ENCODE results near the gene LPP. TPM values are rescaled to one million over a fixed set of nuclear protein-coding genes. Genes with fewer than 3 reads are reported as not detected.

Gene LPP
- total and polyA plus RNA-seq, 10 of the 15 experiments (the other 5 are each of a cell fraction or from before 2014, with no cell fraction given) = under 0.01 to 0.62 (median 0.03) TPM

DNA sequence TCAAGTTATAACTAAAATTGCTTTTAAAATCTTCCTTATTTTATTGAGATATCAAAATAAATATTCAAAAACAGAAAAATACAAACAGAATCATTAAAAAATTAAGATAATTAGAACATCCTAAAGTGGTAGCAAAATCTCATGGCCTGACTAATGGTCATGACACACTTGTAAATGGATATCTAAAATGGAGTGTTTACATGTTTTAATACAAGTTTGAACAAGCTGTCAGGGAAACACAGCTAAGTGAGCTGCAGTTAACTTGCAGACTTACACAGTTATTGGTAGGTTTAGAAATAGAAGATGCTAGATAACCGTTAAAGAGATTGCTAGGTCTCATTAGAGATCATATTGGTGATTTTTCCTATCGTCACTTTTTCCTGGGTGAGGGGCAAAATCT is 242.3 kb downstream of the LPP start:
- WGBS (ENCODE audit: insufficient coverage, insufficient replicate concordance, low lambda C conversion rate, missing lambda C conversion rate) = 0% methylated on average over 2 of the region's 2 CpGs
- in situ Hi-C loops (cut with MboI) = no loop called here
- FAIRE-seq (no peak), ATAC-seq (no peak), DNase-seq (ENCODE audit: low read depth, low spot score) (no peak)
- Histone ChIP-seq H3K4me3 (no peak overlapping the region), H3K4me1 (ENCODE audit: control insufficient read depth, insufficient read depth, low read length) (peaks cover 15% of the 10 kb centered on the region), H3K4me2 (ENCODE audit: control insufficient read depth, insufficient read depth) (no peak overlapping the region), H3K9ac (ENCODE audit: control insufficient read depth, insufficient read depth, low read length) (no peak overlapping the region), H2AFZ (ENCODE audit: control insufficient read depth, low read depth, low read length) (no peak overlapping the region), H4K20me1 (ENCODE audit: control insufficient read depth, insufficient read depth) (no peaks in the 10 kb centered on the region), H3K27ac (ENCODE audit: control insufficient read depth, insufficient read depth) (no peak overlapping the region), H3K36me3 (ENCODE audit: control insufficient read depth in 2 of 2, insufficient read depth in 2 of 2, low read length in 1 of 2) (no peaks in the 10 kb centered on the region), H3K9me3 (replicated peaks; ENCODE audit: control insufficient read depth, insufficient read depth, low read length) (no peaks in the 10 kb centered on the region; the same call in 2 of the 3 replicates), H3K79me2 (ENCODE audit: control insufficient read depth, insufficient read depth, low read length) (no peaks in the 10 kb centered on the region), H3K27me3 (replicated peaks in 1 of 2; ENCODE audit: control insufficient read depth in 2 of 2, insufficient read depth in 2 of 2, low read length in 1 of 2) (peaks cover 0 to 1% of the 10 kb centered on the region in 2 experiments; a peak in 3 of 4 replicates)
- ChIA-PET POLR2A (no interaction called here), SMC1A (ENCODE audit: uncharacterized antibody, unreplicated experiment) (no interaction called here), RAD21 (ENCODE audit: unreplicated experiment) (no interaction called here), CTCF (no interaction called here)
- TF ChIP-seq YY1 (IDR thresholded peaks at IDR 0.05; ENCODE audit: low read depth, low read length) = no peak
- no peak for TF ChIP-seq BCLAF1 (IDR thresholded peaks at IDR 0.05)
- TF ChIP-seq CBX5 (IDR thresholded peaks at IDR 0.05; ENCODE audit: low read depth) = no peak
- no peak for TF ChIP-seq SIX5 (IDR thresholded peaks at IDR 0.05; ENCODE audit: low read depth, low read length, severe bottlenecking)
- no peak for TF ChIP-seq NRF1 (conservative IDR thresholded peaks at IDR 0.05; ENCODE audit: low read depth, low read length)
- TF ChIP-seq CTCF (IDR thresholded peaks at IDR 0.05 in 2 of 3, conservative IDR thresholded peaks at IDR 0.05 in 1 of 3; ENCODE audit: control insufficient read depth in 2 of 3, extremely low read depth in 1 of 3, insufficient read depth in 1 of 3, low read depth in 3 of 3, low read length in 3 of 3) = no peak
- TF ChIP-seq CHD4 (IDR thresholded peaks at IDR 0.05) = no peak
- no peak for TF ChIP-seq NR2F1 (conservative IDR thresholded peaks at IDR 0.05)
- TF ChIP-seq SMAD5 (IDR thresholded peaks at IDR 0.05; ENCODE audit: low read depth) = no peak
- TF ChIP-seq MTA3 (IDR thresholded peaks at IDR 0.05; ENCODE audit: borderline replicate concordance, low read length) = no peak
- TF ChIP-seq KLF5 (IDR thresholded peaks at IDR 0.05; ENCODE audit: partially characterized antibody) = no peak
- TF ChIP-seq, protein P1, sequence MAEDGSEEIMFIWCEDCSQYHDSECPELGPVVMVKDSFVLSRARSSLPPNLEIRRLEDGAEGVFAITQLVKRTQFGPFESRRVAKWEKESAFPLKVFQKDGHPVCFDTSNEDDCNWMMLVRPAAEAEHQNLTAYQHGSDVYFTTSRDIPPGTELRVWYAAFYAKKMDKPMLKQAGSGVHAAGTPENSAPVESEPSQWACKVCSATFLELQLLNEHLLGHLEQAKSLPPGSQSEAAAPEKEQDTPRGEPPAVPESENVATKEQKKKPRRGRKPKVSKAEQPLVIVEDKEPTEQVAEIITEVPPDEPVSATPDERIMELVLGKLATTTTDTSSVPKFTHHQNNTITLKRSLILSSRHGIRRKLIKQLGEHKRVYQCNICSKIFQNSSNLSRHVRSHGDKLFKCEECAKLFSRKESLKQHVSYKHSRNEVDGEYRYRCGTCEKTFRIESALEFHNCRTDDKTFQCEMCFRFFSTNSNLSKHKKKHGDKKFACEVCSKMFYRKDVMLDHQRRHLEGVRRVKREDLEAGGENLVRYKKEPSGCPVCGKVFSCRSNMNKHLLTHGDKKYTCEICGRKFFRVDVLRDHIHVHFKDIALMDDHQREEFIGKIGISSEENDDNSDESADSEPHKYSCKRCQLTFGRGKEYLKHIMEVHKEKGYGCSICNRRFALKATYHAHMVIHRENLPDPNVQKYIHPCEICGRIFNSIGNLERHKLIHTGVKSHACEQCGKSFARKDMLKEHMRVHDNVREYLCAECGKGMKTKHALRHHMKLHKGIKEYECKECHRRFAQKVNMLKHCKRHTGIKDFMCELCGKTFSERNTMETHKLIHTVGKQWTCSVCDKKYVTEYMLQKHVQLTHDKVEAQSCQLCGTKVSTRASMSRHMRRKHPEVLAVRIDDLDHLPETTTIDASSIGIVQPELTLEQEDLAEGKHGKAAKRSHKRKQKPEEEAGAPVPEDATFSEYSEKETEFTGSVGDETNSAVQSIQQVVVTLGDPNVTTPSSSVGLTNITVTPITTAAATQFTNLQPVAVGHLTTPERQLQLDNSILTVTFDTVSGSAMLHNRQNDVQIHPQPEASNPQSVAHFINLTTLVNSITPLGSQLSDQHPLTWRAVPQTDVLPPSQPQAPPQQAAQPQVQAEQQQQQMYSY (CRISPR knock-in tag; IDR thresholded peaks at IDR 0.05) = no peak
- no peak for TF ChIP-seq RAD21 (IDR thresholded peaks at IDR 0.05; ENCODE audit: insufficient read depth, low read depth, low read length)
- no peak for TF ChIP-seq EP300 (IDR thresholded peaks at IDR 0.05; ENCODE audit: borderline replicate concordance in 1 of 2, control insufficient read depth in 1 of 2, low read depth in 2 of 2, low read length in 2 of 2)
- no peak for TF ChIP-seq KAT2A (conservative IDR thresholded peaks at IDR 0.05; ENCODE audit: control insufficient read depth, low read depth, low read length)
- TF ChIP-seq FOXK2 (IDR thresholded peaks at IDR 0.05) = no peak
- TF ChIP-seq WRNIP1 (IDR thresholded peaks at IDR 0.05; ENCODE audit: borderline replicate concordance, low read depth, low read length) = no peak
- BruUV-seq (replicated peaks) = no TSS peak
- intact Hi-C loops (cut with micrococcal nuclease; ENCODE audit: unreplicated experiment) = no loop called here

Data from GM12878 (cell line).